Stomach (tissue), 4 donors: ENCODE results near the gene GREM1.

Experiments
- CTCF ChIP-seq, 7 experiments: fragments of 450-650 bp in 4 of 7; fragments of 200-600 bp in 3 of 7; sonication (generic) in 3 of 7; IDR thresholded peaks; one replicate each; pipeline ENCODE4 v1.5.1; 2016 to 2019; ENCODE audit warnings: antibody characterized with exemption in 7 of 7, control low read depth in 2 of 7, mild to moderate bottlenecking in 1 of 7
- EP300 ChIP-seq: sonication (generic); formaldehyde crosslinking; IDR thresholded peaks from one replicate; pipeline ENCODE4 v1.6.1; 2017; ENCODE audit warnings: antibody characterized with exemption
- POLR2A ChIP-seq, 4 donors: fragments of 450-650 bp; IDR thresholded peaks; one replicate each; pipeline ENCODE4 v1.6.1; 2016; ENCODE audit warnings: antibody characterized with exemption in 4 of 4, control low read depth in 2 of 4, mild to moderate bottlenecking in 1 of 4, moderate library complexity in 1 of 4

GRCh38 chr15:32721596-32721995, 3.8 kb downstream of the GREM1 start:
- no peak for TF ChIP-seq EP300
- no peak for TF ChIP-seq CTCF (IDR thresholded peaks at IDR 0.05)
- no peak for TF ChIP-seq POLR2A (IDR thresholded peaks at IDR 0.05)
